Forelimb muscle (tissue), 1 donor: ENCODE measurements around the gene RAB11A. TPM values are rescaled to one million over a fixed set of nuclear protein-coding genes. Genes with fewer than 3 reads are reported as not detected.
"Not testable (repeated sequence)": the region's sequence is repeated elsewhere in the genome, so short reads cannot be mapped to it uniquely, and the experiment has no call there.

ENCODE experiments used
- DNase-seq: peaks from one replicate; pipeline ENCODE4 v3.0.0-alpha.2; 2013; ENCODE audit warnings: low read depth
- polyA plus RNA-seq: library from polyadenylated mRNA; unstranded; fragments of 120-200 nt; gene quantifications from one replicate; pipeline ENCODE4 v1.2.1, GENCODE V29; 2013; ENCODE audit not compliant: insufficient read length

RAB11A gene
- polyA plus RNA-seq, 1 donor: 149 TPM

DNA sequence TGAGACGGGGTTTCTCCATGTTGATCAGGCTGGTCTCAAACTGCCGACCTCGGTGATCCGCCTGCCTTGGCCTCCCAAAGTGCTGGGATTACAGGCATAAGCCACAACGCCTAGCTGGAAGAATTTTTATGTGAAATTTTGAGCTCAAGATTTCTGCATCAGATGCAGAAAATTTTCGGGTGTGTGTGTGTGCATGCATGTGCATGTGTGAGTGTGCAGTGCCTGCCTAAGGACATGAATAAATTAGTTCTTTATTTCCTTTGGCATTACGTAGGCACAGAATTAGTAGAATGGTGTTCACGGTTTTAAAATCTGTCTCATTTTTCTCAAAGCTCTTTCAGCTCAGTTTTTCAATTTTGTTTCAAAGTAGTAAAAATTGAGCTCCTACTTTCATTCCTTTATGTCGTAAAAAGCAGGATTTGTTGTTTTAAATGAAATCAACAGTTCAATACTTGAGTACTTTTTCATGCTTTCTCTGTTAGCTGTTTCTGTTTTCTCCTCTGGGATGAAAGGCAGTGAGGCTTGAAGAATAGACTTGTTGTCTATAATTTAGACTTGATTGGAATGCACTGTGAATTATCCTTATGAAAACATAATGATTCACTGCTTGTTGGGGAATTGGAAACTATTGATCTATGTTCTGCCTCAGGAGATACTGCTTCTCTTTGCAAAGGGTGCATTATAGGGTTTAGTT is 23.3 kb upstream of the RAB11A start:
- no peak for DNase-seq

DNA sequence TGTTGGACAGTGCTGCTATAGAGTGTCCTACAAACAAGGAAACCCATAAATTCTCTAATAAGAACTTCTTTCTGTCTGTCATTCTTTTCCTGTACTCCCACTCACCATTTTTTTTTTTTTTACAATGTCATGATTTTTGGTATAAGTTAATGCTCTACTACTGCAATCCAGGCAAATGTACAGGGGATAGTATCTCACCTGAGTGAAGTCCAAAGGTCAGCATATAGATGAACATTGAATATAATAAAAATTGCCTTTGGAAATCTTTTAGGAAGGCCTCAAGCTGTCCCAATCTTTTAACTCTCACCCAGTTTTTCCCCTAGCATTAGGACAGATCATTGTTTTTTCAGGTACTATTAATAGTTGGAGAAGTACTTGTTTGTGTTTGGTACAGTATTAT is 21.3 kb upstream of the RAB11A start:
- DNase-seq: no peak

DNA sequence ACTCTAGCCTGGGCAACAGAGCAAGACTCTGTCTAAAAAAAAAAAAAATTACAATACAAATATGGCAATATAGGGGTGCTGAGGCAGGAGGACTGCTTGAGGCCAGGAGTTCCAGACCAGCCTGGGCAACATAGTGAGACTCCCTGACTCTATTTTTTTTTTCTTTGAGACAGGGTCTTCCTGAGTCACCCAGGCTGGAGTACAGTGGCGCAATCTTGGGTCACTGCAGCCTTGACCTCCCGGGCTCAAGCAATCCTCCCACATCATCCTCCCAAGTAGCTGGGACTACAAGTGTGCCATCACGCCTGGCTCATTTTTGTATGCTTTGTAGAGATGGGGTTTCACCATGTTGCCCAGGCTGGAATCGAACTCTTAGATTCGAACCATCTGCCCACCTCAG is 17.3 kb upstream of the RAB11A start:
- no peak for DNase-seq

DNA sequence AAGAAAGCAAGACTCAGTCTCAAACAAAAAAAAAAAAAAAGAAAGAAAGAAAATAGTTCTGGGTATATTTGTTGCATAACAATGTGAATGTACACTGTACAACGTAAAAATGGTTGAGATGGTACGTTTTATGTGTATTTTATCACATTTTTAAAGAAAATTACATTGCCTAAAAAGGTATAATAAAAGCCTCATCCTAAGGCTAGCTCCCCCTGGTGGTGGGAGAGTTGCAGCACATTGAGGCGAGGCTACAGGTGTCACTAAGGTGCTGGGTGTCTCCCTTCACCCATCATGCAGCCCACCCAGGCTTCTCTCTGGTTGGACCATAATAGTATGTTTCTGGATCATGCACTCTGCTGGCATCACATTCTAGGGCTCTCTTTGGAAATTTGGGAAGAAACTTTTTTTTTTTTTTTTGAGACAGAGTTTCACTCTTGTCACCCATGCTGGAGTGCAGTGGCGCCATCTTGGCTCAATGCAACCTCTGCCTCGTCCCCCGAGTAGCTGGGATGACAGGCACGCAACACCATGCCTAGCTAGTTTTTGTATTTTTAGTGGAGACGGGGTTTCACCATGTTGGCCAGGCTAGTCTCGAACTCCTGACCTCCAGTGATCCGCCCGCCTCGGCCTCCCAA is 12.4 kb upstream of the RAB11A start:
- DNase-seq: no peak

DNA sequence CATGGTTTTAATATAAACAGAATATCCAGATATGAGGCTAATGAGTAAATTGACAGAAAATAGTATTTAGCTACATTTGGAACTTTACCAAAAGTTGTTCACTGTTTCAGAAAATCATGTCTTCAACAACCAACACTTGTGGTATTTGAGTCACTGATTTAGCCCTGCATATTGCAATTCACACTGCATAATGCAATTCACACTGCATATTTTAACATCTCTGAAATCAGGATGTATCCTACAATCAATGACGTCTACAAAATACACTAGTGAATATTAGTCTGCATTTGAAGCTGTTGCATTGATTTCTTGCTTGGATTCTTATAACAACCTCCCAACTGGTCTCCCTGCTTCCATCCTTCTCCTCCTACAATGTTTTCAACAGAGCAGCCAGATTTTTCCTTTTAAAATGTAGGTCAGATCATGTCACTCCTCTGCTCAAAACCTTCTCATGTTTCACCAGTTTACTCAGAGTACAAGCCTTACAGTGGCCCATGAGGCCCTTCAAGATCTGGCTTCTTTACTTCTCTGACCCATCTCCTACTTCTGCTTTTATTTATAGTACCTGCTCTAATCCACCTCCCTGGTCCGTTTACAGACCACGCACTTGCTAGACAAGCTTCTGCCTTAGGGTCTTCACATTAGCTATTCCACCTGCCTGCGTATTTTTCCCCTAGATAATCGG is 11.4 kb upstream of the RAB11A start:
- DNase-seq: no peak

DNA sequence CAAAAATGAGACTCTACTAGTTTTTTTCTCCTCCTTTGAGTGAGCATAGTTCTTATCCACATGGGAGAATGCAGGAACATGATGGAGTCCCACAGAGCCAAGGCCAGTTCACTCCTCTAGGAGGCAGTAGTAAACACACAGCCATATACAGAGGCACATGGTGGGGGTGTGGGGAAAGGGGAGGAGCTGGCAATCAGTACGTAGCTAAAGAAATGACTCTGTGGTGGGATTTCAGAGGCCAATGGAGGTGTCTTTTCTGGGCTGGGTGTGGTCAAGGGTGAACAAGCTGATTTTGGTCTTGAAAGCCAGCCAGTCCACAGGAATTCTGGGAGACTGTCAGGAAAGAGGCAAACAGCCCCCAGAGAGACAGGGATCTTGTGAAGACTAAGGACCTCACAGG is 6.6 kb upstream of the RAB11A start:
- DNase-seq: no peak

DNA sequence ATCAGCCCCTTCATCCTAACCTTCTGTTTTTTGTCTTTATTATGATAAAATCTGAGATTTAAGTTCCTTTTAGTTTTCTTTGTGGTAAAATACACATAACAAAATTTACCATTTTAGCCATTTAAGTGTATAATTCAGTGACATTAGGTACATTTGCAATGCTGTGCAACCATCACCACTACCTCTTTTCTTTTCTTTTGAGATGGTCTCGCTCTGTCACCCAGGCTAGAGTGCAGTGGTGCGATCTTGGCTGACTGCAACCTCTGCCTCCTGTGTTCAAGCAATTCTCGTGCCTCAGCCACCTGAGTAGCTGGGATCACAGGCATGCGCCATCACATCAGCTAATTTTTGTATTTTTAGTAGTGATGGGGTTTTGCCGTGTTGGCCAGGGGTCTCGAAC is 6.2 kb upstream of the RAB11A start:
- DNase-seq: no peak

DNA sequence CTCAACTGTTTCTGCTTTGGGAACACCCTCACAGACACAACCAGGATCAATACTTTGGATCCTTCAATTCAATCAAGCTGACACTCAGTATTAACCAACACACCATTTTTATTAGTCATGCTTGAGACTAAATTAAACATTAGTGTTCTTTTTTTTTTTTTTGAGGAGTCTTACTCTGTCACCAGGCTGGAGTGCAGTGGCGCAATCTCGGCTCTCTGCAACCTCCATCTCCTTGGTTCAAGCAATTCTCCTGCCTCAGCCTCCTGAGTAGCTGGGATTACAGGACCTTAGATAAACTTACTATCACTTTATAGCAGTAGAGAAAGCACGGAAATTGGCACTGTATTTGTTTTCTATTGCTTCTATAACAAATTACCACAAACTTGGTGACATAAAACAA is 2.0 kb upstream of the RAB11A start:
- no peak for DNase-seq

DNA sequence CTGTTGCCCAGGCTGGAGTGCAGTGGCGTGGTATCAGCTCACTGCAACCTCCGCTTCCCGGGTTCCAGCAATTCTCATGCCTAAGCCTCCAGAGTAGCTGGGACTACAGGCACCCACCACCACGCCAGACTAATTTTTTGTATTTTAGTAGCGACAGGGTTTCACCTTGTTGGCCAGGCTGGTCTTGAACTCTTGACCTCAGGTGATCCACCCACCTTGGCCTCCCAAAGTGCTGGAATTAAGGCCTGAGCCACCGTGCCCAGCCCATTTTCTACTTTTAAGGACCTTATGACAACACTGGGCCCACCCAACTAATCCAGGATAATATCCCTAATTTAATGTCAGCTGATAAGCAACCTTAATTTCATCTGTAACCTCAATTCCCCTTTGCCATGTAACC is 1.4 kb upstream of the RAB11A start:
- not testable (repeated sequence) for DNase-seq

DNA sequence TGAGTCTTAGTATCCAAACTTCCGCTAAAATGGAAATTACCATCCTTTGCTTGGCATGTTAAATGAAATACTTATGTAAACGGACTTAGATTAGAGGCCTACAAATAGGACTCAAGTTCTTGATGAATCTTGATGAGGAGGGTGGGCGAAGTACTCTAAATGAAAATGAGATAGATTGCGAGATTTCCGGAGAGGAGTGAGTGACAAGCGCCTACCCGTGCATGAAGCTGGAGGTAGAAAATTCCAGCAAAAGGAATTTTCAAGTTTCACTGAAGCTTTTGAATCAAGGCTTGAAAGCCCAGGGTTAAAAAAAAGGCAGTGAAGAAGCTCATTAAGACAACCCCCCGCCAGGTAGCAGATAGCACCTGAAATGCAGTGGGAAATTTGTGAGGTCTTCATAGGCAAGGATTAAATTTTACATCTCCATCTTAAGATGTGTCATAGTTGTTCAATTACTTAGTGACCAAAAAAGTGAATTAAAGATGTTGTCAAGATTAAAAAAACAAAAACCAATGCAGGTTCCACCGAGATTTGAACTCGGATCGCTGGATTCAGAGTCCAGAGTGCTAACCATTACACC is 655 bp upstream of the RAB11A start:
- DNase-seq: no peak

DNA sequence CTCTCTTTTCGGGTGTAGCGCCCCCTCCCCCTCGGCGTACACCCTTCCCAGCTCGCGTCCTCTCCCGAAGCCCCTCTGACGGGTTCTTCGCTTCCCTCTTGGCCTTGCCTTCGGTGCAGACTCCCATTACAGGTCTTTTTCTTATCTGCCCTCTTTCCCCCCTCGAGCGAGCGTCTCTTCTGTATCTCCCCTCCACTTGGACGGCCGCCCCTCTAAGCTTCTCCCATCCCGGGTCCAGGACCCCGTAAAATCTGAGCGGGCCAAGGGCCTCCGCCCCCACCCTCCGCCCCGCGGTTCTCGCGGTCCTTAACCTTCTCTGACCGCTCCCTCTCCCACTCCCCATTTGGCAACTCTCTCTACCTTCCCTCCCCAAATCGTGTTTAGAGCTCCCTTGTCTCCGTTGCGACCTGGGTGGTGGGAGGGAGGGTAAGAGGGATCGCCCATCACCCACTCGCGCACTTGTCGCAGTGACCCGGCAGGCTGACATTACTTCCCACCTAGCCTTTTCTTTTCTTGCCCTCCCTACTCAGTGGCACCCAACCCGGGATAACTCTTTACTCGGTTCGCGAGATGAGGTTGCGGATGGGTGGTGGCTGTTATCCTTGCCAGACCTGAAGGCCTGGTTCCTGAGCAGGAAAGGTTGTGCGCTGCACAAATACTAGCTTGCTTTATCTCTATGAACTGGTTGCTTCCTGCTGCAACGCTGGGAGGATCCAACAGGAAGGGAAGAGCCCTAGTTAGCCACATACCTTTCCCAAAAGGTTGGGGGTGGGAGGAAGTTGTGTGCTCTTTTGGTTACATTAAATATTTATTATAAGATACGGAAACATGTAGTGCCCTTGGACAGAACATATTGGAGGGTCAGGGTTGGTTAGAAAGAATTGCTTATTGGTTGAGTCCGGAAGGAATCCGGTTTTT is 922 bp downstream of the RAB11A start:
- no peak for DNase-seq

DNA sequence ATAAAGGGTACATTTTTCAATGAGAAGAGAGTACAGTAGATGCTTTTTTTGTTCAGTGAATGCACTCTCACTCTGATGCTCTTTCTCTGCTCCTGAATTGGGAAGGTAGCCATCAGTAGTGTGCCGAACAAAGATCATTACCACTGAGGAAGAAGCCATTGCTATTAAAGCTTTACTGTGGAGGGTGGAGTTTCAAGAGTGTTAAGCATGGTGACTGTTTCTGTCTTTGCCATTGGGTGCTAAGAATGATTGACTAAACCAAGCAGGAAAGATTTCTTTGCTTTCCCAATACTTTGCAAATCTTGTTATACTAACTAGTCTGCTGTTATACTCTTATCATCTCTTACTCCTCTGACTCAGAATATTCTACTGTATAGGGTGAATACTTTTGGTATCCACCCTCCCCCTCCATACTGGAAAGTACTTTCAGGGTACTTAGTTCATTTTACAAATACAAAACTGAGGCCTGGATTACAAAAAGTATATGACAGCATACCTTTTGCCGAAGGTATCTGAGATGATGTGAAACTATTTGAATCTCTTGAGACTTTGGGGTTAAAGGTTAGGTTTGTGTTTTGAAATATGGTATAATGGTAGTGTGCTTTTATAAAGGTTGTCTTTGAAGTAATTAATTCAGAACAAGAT is 1.7 kb downstream of the RAB11A start:
- DNase-seq: no peak

DNA sequence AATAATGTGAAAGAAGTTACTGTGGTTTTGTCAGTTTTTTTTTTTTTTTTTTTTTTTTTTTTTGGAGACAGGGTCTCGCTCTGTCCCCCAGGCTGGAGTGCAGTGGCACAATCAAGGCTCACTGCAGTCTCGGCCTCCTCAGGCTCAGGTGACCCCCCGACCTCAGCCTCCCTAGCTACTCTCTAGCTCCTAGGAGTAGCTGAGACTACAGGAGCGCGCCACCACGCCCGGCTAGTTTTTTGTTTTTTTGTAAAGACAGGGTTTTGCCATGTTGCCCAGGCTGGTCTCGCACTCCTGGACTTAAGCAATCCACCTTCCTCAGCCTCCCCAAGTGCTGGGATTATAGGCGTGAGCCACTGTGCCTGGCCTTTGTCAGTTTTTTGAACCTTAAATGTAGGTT is 2.6 kb downstream of the RAB11A start:
- DNase-seq: not testable (repeated sequence)

DNA sequence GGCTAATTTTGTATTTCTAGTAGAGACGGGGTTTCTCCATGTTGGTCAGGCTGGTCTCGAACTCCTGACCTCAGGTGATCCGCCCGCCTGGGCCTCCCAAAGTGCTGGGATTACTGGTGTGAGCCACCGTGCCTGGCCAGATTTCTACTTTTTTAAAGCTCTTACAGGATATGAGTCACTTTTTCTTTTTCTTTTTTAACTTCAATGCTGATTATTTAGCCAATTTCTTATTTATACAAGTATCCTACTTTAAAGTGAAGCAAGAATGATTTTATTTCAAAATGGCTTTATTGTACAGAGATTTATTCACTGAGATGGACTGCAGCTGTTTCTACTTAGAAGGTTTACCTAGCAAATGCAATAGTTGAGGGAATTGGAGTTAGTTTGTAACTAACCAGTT is 3.3 kb downstream of the RAB11A start:
- DNase-seq: not testable (repeated sequence)

DNA sequence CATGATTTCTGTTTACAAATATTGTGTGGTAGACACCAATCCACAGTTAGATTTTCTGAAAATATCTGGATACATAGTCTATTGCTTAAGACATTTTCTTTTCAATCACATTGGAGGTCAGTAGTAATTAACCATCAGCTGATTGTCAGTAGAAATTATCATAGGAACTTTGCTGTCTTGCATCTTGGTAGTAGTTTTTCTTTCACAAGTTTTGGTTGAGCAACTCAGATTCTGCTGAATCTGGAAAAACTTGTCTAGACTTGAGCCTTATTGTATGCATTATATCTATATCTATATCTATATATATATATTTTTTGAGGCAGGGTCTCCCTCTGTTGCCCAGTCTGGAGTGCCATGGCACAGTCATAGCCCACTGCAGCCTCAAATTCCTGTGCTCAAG is 4.0 kb downstream of the RAB11A start:
- DNase-seq: no peak

DNA sequence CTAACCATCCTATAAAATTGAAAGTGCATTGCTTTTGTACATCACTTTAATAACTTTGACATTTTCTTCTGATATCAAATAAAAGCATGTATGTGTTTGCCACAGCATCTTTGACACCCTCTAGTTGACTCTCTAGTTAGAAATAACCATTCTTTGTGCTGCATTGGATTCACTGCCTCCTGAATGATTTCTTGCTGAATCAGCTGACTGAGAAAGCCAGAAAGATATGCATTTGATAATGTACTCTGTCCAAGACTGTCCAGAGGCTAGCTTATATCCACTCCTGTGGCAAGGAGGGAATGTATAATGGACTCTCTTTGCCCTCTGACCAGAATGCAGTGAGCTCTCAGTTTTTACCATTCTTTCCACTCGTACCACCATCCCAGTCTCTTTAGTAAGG is 6.2 kb downstream of the RAB11A start:
- DNase-seq: no peak

DNA sequence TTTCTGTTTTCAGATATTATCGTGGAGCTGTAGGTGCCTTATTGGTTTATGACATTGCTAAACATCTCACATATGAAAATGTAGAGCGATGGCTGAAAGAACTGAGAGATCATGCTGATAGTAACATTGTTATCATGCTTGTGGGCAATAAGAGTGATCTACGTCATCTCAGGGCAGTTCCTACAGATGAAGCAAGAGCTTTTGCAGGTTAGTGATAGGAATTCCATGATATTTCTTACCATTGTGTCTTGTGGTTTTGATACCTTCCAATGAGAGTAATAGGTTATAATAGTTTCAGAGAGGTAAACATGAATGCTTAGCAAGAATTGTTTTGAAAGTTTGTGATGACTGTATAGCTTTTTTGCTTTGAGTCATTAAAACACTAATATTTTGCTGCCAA is 8.5 kb downstream of the RAB11A start:
- DNase-seq: no peak

DNA sequence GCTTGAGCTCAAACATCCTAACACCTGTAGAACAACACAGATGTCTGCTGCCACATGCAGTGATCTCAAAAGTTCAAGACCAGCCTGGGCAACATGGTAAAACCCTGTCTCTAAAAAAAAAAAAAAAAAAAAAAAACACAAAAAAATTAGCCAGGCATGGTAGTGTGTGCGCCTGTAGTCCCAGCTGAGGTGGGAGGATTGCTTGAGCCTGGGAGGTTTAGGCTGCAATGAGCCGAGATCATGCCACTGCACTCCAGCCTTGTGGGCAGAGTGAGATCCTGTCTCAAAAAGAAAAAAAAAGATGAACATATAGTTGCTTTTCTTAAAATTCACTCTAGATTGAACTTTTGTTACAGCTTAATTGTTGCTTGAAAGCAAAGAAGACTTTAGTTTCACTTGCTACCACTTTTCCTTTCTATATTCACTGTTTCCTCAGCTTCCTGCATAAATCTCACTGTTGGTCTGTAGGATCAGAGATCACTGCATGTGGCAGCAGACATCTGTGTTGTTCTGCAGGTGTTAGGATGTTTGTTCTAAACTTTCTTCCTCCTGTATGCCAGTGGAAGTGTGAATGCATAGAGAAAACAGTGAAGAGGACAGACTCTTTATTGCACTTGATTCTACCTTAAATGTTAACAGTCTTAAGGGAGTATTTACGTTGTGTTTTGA is 12.6 kb downstream of the RAB11A start:
- no peak for DNase-seq

DNA sequence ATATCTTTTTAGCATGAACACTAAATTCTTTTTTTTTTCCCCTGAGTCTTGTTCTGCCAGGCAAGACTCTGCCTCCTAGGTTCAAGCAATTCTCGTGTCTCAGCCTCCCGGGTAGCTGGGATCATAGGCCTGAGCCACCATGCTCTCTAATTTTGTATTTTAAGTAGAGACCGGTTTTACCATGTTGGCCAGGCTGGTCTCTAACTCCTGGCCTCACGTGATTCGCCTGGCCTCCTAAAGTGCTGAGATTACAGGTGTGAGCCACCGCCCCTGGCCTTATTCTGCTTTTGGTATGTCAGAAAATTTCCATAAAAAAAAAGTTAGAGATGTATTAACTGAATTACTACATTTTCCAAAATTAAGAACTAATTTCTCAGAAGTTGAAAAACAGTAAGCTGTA is 14.3 kb downstream of the RAB11A start:
- DNase-seq: no peak

DNA sequence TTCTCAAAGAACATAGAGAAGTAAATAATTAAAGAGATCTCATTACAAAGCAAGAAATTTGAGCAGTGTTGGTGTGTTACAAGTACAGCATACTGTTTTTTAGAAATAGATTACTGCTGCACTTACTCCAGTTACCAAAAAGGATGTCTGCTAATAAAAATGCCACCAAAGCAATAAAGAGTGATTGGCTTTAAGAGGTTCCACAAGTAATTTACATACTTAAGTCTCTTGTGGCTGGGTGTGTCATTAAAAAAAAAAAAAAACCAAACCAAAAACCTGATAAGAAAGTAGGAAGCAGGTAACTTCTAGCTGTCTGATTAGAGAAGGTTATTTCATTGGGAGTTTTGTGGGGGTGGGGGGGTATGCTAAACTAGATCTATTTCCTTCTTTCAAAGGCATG is 15.2 kb downstream of the RAB11A start:
- no peak for DNase-seq
